ENCODE measurements around the gene ARL4C.

Gene ARL4C, protein sequence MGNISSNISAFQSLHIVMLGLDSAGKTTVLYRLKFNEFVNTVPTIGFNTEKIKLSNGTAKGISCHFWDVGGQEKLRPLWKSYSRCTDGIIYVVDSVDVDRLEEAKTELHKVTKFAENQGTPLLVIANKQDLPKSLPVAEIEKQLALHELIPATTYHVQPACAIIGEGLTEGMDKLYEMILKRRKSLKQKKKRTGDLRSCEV

DNA sequence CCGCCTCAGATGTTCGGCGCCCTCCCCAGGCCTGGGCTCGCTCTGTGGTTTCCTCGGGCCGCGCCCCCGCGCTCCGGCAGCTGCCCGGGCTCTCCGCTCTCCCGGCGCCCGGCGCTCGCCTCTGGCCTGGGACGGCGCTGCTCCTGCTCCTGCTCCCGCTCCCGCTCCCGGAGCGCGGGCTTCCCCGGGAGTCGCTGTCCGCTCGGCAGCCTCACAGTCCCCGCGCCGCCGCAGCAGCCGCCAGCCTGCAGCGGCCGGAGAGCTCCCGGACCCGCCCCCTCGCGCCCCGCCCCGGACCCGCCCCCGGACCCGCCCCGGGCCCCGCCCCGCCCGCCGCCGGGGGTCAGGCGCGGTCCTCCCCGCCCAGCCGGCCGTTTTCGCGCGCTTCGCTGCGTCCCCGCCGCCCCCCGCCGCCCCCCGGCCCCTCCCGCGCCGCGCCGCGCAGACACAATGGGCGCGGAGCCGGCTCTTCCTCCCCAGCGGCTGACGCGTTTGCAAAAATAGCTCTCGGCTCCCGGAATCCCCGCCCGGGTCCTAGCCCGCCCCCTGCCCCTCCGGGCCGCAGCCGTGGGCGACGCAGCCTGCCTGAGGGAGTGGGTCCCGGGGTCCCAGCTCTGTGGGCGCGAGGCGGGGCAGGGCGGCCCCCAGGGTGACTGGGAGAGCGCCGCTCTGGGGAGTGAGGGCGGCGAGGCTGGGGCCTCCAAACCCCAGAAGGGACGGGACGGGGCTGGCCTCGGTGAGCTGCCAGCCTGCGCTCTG lies at the start of gene ARL4C:
TSS of gene ARL4C (minus strand) at position 247 of the 759 bp plus-strand sequence. CDS start 495 bp downstream, outside the sequence.
- DNase-seq: peak; percentile 34

DNA sequence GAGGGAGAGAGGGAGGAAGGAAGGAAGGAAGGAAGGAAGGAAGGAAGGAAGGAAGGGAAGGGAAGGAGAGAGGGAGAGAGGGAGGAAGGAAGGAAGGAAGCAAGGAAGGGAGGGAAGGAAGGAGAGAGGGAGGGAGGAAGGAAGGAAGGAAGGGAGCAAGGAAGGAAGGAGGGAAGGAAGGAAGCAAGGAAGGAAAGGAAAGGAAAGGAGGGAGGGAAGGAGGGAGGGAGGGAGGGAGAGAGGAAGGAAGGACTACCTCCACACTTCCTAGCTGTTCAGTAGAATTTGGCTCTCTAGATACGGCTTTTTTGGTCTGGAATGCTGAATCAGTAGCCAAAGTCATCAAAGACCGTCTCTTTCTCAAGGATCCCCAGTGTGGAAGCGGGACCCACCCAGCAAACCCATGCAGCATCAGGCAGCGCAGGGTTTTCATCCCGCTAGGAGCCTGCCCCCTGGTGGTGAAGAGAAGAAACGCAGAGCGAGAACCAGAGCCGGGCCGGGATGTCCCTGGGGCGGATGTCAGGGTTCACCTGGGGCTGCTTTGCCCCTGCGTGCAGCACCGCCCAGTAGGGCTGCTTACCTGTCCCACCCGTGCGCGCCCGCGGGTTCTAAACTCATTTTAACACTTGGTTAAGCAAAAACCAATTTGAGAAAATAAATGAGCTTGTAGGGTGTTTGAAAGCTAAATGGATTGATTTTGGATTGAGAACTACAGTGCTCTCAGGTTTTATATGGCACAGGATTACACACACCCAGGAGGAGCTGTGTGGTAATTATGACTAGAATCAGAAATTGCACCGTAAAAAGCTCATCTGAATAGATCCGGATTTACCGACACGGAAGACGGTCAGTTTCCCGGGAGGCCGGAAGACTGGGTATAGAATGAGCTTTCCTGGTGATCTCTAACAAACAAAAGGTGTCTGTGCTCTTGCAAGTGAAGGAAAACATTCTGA lies 48.1 kb upstream of the ARL4C start:
- DNase-seq: peak; percentile 76

DNA sequence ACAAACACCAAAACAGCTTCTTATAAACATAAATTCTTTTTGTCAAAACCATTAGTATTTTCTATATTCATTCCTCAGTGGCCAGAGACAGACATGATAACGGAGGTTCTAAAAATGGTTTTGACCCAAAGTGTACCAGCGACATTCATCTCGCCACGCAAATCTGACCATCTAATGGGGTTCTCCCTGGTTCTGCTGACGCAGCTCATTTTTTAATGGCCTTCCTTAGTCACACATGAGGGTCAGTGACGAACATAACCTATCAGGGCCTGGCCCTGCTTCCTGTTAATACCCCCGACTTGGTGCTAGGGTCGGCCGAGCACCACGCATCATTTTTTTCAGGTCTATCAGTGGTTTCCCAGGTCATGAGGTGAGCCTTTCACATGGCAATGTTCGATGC lies 45.9 kb upstream of the ARL4C start:
- DNase-seq: no peak

DNA sequence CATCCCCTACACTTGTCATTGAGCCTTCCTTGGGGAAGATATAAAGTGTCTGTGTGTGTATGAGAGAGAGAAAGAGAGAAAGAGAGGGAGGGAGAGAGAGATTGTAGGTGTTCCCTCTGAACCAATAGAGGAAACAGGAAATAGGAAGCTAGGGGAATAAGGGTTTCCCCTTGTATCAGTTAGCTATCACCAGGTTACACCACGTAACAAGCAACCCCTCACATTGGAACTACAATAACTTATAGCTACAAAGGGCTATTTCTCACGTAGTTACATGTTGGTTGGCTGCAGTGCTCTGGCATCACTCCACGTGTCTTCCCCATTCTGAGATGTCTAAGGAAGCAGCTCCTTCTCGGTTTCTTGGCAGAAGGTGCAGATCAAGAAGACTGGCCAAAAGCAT lies 41.0 kb upstream of the ARL4C start:
- DNase-seq: no peak

DNA sequence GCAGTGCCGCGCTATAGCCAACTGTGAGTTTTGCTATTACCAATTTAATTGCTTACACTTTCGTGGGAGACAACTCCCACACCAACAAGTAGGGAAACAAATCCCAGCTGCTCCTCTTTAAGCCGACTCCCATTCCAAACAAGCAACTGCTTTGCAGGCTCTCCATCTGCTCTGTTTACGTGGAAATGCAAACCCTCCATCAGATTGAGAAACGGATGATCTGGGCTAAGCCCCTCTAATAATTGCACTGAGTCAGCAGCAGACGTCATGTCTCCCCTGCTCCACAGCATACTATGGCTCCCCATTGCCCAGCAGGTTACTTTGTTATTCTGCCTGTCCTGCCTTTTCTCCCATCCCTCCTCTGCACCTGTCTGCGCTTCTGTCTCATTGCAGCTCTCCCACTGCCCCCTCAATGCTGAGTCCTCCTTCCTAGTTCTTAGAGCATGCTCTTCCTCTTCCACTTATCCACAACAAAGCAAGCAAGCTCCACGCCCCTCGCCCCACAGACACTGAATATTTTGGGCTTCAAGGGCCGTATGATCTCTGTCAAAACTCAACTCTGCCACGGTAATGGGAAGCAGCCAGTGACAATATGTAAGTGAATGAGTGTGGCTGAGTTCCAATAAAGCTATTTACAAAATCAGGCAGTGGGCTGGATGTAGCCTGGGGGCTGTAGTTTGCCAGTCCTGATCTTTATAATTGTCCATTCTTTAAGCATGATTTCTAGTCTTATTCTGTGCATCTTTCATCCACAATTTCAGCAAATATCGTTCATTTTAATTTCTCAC lies 39.5 kb upstream of the ARL4C start:
- DNase-seq: no peak

DNA sequence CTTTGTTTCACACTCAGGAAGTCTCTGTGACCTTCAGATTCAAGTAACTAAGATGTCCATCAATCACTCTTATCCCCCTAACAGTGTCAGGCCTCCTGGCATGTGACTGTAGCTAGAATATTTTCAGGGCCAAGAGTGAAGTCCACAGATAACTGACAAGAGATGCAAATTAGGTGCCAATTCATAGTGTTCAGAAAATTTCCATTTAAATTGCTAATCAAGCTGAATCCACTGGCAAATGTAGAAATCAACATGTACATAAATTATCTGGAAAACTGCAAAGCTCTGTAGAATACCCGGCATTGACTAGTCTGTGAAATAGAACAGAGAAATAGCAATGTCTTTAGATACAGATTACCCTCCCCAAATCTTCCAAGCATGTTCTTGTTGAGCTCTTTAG lies 38.6 kb upstream of the ARL4C start:
- DNase-seq: no peak

DNA sequence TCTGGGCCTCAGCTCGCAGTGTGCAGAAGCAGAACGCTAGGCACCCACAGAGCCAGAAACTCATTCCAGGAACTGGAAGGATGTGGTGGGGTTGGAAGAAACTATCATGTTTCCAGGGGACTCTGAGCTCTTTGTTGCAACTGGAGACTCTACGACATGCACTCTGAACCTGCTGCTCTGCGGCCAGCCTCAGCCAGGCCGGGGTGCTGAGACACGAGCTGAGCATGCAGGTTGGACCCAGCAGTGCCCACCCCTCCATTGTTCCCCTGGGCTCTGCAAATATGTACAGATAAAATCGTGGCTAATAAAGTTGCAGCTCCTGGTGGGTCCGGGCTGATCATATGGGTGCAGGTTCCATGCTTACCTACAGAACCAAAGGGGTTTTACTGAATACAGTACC lies 37.6 kb upstream of the ARL4C start:
- no peak for DNase-seq

DNA sequence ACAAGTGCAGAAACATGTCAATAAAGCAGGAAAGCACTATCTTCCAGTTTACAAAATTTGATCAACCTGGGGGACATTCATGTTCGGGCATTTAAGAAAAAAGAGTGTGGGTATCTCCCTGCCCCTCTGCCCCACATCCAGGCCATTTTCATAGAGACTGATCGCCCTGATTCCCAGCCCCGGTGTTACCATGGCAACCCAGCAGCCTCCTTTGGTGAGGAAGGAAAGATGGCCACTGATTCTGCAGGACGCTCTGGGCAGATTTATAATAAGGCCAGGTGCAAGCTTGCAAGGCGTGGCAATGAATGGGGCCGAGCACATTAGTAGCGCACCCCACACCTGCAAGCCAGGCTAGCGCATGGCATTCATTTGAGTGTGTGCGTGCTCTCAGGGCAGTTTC lies 36.7 kb upstream of the ARL4C start:
- DNase-seq: no peak

DNA sequence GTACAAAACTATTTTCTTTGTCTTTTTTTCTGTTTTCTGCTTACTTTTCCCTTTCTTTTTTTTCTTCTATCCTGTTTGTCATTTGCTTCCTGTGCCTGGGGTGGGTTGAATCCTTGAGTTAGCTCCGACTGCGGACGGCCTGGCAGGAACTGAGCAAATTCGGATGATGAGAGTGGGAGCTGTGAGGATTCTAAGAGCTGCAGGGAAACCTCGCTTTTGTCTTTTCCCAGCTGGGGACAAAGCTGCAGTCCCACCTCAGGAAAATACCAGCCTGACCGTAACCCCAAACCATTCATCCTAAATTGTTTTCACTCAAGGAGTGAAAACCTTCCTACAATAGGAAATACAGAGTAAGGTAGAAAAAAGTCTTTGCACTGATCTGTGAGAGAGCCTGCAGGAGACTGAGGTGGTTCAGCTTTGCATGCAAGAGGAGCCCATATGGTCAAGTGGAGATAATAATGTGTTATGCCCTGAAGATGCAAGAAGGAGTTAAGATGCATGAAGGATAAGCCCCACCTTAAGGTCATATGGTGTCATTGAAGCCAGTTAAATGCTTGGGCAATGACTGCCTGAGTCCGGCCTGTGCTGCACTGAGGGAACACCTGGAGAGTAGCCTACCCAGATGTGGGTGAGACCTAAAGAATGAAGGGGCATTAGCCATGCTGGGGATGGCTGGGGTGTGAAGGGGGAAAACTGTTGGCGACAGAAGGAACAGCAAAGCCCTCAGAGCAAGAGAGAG lies 31.7 kb upstream of the ARL4C start:
- DNase-seq: no peak

DNA sequence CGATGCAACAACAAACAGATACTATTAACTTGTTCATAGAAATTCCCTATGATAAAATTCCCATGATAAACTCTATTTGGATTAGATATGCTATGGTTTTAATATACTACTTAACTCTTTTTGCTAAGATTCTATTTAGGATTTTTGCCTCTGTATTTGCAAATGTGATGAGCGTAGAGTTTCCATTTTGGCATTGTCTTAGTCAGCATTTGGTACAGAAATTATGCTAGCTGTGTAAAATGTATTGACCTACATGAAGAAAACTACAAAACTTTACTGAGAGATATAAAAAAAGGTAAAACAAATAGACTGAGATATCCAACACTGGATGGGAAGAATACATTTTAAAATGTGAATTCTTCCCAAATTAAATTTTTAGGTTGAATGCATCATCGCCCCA lies 29.8 kb upstream of the ARL4C start:
- DNase-seq: no peak

DNA sequence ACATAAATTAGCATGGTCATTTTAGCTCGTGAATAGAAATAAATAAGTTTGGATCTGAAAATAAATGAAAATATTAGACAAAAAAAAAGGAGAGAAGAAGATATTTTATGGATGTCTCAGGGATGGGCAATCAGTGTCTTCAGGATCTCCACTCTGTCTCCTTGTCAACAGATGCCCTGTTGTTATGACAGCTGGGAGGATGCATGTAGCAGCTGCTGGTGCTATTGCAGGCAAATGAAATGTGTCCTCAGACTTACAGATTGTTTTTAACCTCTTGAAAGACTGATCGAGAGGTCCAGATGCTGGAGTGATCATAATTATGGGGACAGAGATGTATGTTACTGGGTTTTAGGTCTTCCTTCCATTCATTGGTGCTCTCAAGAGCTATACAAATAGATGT lies 24.7 kb upstream of the ARL4C start:
- DNase-seq: no peak

DNA sequence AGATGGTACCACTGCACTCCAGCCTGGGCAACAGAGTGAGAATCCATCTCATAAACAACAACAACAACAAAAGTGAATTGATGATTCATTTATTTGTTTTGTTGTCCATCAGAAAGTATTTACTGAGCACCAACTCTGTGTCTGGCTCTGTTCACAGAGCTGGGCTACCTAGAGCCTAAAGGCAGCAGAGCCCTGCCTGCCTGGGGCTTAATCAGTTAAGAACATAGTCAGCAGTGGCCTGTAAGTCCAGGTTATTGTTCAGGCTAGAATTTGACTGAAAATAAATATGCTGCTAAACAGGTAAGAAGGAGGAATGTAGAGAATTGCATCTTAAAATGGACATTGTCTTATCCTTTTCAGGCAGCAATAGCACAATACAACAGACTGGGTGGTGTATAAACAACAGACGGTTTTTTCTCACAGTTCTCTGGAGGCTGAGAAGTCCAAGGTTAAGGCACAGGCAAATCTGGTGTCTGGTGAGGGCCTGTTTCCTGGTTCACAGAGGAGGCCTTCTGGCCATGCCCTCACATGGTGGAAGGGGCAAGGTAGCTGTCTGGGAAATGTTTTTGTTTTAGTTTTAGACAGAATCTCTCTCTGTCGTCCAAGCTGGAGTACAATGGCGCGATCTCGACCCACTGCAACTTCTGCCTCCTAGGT lies 22.2 kb upstream of the ARL4C start:
- no peak for DNase-seq

DNA sequence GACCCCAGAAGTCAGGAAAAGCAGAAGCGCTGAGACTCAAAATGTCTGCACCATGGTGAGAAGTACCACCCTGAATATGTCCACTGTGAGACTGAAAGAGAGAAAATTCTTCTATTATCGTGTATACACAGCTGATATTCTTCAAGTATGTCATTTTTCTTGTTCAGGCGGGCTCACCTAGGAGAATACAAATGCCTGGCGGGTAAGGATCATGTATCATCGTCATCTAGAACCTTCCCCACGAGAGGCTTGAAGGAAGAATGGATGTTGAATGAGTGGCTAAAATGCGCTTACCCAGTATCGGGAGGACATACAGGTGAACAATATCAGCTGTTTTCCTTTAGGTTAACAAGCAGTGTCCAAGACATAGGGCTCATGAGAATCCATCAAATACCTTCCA lies 21.1 kb upstream of the ARL4C start:
- DNase-seq: no peak

DNA sequence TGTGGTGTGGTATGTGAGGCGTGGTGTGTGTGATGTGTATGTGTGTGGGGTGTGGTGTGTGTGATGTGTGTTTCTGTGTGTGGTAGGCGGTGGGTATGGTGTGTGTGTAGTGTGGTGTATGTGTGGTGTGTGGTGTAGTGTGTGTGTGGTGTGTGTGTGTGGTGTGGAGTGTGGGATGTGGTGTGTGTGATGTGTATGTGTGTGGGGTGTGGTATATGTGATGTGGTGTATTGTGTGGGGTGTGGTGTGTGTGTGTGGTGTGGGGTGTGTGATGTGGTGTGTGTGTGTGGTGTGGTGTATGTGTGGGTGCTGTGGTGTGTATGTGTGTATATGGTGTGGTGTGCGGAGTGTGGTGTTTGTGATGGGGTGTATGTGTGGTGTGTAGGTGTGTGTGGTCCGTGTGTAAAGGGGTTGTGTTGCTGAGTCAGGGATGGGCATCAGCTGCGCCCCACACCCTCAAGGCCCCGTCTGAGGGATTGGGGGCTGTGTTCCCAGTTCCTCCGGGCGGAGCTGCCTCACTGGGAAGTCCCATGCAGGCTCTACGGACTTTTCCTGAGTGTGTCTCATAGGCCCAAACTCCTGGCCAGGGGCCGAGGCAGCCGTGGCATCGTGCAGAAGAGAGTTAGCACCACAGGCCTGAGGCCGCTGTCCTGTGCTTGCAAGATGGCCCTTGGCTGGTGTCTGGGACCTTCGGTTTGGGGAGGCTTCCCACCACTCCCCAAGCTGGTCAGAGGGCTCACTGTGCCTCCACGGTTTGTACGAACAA lies 18.2 kb upstream of the ARL4C start:
- no peak for DNase-seq

DNA sequence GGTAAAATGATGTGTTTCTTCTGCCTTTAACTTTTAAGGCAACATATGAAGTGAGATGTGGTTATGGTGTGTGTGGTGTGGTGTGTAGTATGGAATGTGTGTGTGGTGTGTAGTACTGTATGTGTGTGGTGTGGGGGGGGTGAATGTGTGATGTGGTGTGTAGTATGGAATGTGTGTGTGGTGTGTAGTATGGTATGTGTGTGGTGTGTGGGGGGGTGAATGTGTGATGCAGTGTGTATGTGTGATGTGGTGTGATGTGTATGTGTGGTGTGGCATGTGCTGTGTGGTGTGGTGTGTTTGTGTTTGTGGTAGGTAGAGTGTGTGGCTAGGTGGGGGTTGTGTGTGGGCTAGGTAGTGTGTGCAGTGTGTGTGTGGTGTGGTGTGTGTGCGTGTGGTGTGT lies 17.2 kb upstream of the ARL4C start:
- no peak for DNase-seq

DNA sequence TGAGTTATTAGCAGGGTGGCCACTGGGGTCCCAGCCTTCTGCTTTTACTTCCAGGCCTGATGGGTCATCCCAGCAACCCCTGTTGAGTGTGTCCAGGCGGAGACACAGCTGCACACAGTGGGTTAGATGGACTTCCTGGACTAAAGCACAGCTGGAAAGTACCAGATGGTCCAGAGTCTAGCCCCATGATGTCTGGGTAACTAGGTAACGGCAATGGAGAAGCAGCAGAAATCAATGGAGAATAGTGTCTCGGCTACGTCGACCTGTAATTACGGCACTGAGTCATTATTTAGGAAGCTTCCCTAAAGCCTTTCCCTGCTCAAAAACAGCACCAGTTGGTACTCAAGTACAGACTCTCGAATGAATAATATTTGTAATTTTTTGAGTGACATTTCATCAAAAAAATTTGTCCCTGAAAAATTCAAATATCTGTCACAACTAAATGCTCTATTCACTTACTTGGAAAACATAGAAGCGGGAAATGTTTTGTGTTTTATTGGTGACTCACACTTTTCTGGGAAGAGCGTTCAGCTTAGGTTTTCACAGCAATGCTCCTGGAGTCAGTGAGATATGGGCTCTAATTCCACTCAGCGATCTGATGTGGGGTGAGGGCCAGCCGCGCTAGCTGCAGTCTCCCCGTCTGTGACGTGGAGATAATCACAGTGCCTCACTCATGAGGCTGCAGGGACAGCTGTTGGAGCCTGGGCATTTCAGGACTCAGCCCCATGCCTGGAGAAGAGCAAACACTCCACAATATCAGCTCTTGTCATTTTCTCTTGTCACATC lies 16.2 kb upstream of the ARL4C start:
- no peak for DNase-seq

DNA sequence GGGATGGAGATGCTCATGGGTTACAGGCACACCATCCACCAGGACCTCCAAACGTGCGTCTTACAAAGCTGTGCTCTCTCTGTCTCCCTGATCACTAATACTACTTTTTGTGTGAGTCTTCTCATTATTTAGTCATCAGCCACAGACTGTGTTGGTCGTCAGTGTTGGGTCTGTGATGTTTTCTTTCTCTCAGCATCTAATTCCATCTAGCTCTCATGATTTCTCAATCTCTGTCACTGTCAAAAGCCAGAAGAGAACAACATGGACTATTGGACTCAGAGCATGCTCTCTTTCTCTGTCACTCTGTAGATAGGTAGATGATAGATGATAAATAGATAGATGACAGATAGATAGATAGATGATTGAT lies 6.0 kb upstream of the ARL4C start:
- DNase-seq: no peak

DNA sequence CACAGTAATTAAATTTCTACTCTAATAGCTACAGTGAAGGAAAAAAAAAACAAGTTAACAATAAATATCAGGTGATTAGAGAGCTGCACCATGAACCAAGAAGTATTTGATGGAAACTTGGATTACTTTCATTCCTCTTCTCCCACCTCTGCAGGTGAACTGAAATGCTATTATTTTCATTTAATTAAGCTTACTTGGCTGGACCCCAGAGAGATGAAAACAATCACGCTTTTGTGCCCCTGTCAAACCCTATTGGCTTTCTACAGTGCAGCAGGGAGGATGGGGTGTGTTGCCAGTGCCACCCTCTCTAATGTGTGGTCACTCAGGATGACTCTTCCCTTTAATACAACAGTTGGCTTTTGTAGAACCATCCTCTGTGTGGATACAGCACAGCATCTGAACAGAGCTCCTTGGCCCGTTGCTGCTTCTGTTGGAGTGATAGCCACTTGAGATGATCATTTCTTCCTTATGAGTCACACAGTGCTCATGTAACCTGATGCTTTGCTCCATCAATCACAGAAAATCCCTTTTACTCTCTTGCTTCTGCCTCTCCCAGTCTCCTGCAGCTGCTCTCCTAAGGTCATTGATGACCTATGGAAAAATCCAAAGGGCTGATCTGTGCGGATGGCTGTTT lies 5.5 kb upstream of the ARL4C start:
- DNase-seq: no peak

DNA sequence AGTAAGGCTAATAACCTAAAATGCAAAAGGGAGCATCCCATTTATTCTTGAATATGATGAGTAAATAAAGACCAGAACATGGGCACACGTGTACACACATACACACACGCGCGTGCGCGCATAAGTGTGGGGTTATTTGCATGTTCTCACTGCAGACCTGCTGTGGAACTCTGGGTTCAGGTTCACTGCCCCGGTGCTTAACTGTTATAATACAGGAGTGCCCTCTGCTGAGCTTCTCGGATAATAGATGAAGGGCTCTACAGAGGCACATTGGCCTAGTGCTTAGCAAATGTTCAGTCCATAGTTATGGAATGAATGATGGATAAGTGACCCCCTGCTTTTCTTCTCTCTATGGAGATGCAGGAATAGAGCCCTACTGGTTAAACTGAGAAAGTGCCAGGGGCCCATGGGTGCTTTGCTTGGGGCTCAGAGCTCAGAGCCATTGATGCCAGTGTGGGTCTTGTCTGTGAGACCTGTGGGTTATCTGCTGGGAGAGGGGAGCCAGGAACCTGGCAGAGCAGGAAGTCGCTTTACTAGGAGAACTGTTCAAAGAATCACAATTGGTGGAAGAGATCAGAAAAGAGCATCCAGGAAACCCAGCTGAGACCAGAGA lies 3.6 kb upstream of the ARL4C start:
- peak; percentile 75 for DNase-seq
